A549 (cell line): ENCODE measurements around the gene ABL1.

Experiments
- ESRRA ChIP-seq: fragments of 150-350 bp; IDR thresholded peaks from 2 replicates; pipeline ENCODE4 v1.6.1; 2014; ENCODE audit warnings: mild to moderate bottlenecking, low read length, borderline replicate concordance
- POLR2A ChIP-seq: IDR thresholded peaks from 2 replicates; pipeline ENCODE4 v1.6.1; 2012; ENCODE audit warnings: mild to moderate bottlenecking, low read length
- POLR2AphosphoS2 ChIP-seq: conservative IDR thresholded peaks from 2 replicates; pipeline ENCODE4 v1.6.1; 2012; ENCODE audit warnings: low read length, improper control_type of control experiment, inconsistent platforms
- RNF2 ChIP-seq: fragments of 200-600 bp; sonication (generic); IDR thresholded peaks from 2 replicates; pipeline ENCODE4 v1.6.1; 2016; ENCODE audit warnings: low read depth, mild to moderate bottlenecking, antibody characterized with exemption, moderate library complexity, borderline replicate concordance

- TF ChIP-seq POLR2AphosphoS2 (no peak), POLR2A (no peak), ESRRA (no peak), RNF2 (no peak)
Measured at GRCh38 chr9:130860458-130861316, 25.6 kb downstream of the ABL1 start.
